OCI-LY7 (cell line): ENCODE data around the gene RSPH1. TPM values are rescaled to one million over a fixed set of nuclear protein-coding genes. Genes with fewer than 3 reads are reported as not detected.
A peak's percentile ranks its signal among the peaks of the same experiment; 100 is the strongest.

Source experiments
- BruUV-seq: library from RNA; stranded (reverse); fragments of 400-500 nt; replicated peaks from 2 replicates; lab custom pipeline; 2021; lab: Mats Ljungman, UMichigan
- CTCF ChIA-PET: fragments of 300-600 bp; sonication (Branson Sonifier 250); formaldehyde crosslinking; loops from one replicate; lab custom pipeline; 2022; ENCODE audit warnings: antibody characterized with exemption; ENCODE audit not compliant: unreplicated experiment; lab: Charles Lee
- POLR2A ChIA-PET: fragments of 300-600 bp; sonication (Branson Sonifier 250); formaldehyde crosslinking; loops from one replicate; lab custom pipeline; 2022; ENCODE audit warnings: antibody characterized with exemption; lab: Charles Lee
- DNase-seq: peaks from one replicate; pipeline ENCODE4 v3.0.0-alpha.2; 2015; ENCODE audit warnings: low spot score
- H2AFZ ChIP-seq: fragments of 200-600 bp; sonication (generic), shearing (Covaris generic); 2 replicates; pipeline ENCODE4 v1.6.1; 2014; ENCODE audit warnings: mild to moderate bottlenecking, antibody characterized with exemption, low read length, moderate library complexity
- H3K27ac ChIP-seq: fragments of 200-600 bp; sonication (generic); 2 replicates; pipeline ENCODE4 v1.5.1; 2014; ENCODE audit warnings: mixed run types, low read depth, mild to moderate bottlenecking, moderate library complexity, low read length, inconsistent platforms; ENCODE audit not compliant: poor library complexity, severe bottlenecking
- H3K36me3 ChIP-seq: fragments of 200-600 bp; sonication (generic); 2 replicates; pipeline ENCODE4 v1.6.1; 2014; ENCODE audit warnings: mild to moderate bottlenecking, antibody characterized with exemption, low read length, moderate library complexity, mixed read lengths; ENCODE audit not compliant: insufficient read depth
- H3K4me1 ChIP-seq: fragments of 200-600 bp; sonication (generic); 2 replicates; pipeline ENCODE4 v1.5.1; 2014; ENCODE audit warnings: mild to moderate bottlenecking, low read length; ENCODE audit not compliant: insufficient read depth, poor library complexity, severe bottlenecking
- H3K4me2 ChIP-seq: fragments of 200-600 bp; sonication (generic); 2 replicates; pipeline ENCODE4 v1.6.1; 2014; ENCODE audit warnings: mild to moderate bottlenecking, low read length
- H3K4me3 ChIP-seq: fragments of 200-600 bp; sonication (generic); 2 replicates; pipeline ENCODE4 v1.5.1; 2014; ENCODE audit warnings: mild to moderate bottlenecking, low read depth, low read length; ENCODE audit not compliant: poor library complexity, severe bottlenecking
- H3K79me2 ChIP-seq: fragments of 200-600 bp; sonication (generic); 2 replicates; pipeline ENCODE4 v1.6.1; 2016; ENCODE audit warnings: low read depth, mild to moderate bottlenecking, low read length, moderate library complexity, mixed read lengths; ENCODE audit not compliant: insufficient read depth
- H3K9me2 ChIP-seq: fragments of 200-600 bp; sonication (generic); 2 replicates; pipeline ENCODE4 v1.6.1; 2016; ENCODE audit warnings: mild to moderate bottlenecking, low read length, mixed read lengths; ENCODE audit not compliant: insufficient read depth
- H3K9me3 ChIP-seq: fragments of 200-600 bp; sonication (generic); 2 replicates; pipeline ENCODE4 v1.6.1; 2014; ENCODE audit warnings: mild to moderate bottlenecking, mixed run types, low read length, mixed read lengths
- H4K20me1 ChIP-seq: fragments of 200-600 bp; sonication (generic); 2 replicates; pipeline ENCODE4 v1.6.1; 2014; ENCODE audit warnings: mild to moderate bottlenecking, antibody characterized with exemption, low read length, moderate library complexity, mixed read lengths; ENCODE audit not compliant: insufficient read depth
- CTCF ChIP-seq: fragments of 200-600 bp; sonication (generic); conservative IDR thresholded peaks from 2 replicates; pipeline ENCODE4 v1.5.1; 2014; ENCODE audit warnings: mild to moderate bottlenecking, antibody characterized with exemption, low read length, moderate library complexity, mixed read lengths
- EZH2phosphoT487 ChIP-seq: fragments of 200-600 bp; sonication (generic); IDR thresholded peaks from 2 replicates; pipeline ENCODE4 v1.6.1; 2018; ENCODE audit warnings: low read depth, borderline replicate concordance, mild to moderate bottlenecking, mixed run types, antibody characterized with exemption, low read length, moderate library complexity, mixed read lengths
- intact Hi-C: fragments of 100-400 bp; cut with micrococcal nuclease; formaldehyde crosslinking; loops from one replicate; pipeline ENCODE4 v1.10.0; 2022; ENCODE audit not compliant: unreplicated experiment
- total RNA-seq, 2 experiments: library from RNA; depleted of rRNA in 1 of 2; stranded (reverse); fragments of >200 nt in 1 of 2; shearing (Covaris generic) in 1 of 2; gene quantifications; 2 replicates each; pipeline ENCODE4 v1.2.3, GENCODE V29; 2014 to 2022

RSPH1 gene
- total RNA-seq, 2 experiments from 2014 or later: 1.9 to 2.5 TPM

- no TSS peak for BruUV-seq
- CTCF ChIA-PET: interaction anchor here (1.0 kb wide), 1 partner anchor 24 kb away, joined by 4 read pairs; no protein-coding TSS in a partner anchor
- intact Hi-C loops: no loop called here
Measured at GRCh38 chr21:42512346-42513034, 16.5 kb upstream of the RSPH1 start.

GRCh38 chr21:42509244-42509643, 13.2 kb upstream of the RSPH1 start:
- POLR2A ChIA-PET: no interaction called here
- H3K36me3 ChIP-seq: no peaks in the 10 kb centered on the region
- intact Hi-C loops: no loop called here
- no peaks in the 10 kb centered on the region for H3K9me3 ChIP-seq
- H3K4me3 ChIP-seq: no peak overlapping the region
- H3K4me1 ChIP-seq: peaks cover 20% of the 10 kb centered on the region
- no peak overlapping the region for H3K4me2 ChIP-seq
- TF ChIP-seq EZH2phosphoT487 (no peak), CTCF (no peak)
- DNase-seq: no peak
- no peaks in the 10 kb centered on the region for H3K79me2 ChIP-seq
- H4K20me1 ChIP-seq: no peaks in the 10 kb centered on the region
- no peak overlapping the region for H3K27ac ChIP-seq
- no TSS peak for BruUV-seq
- no peak overlapping the region for H2AFZ ChIP-seq
- CTCF ChIA-PET: no interaction called here
- H3K9me2 ChIP-seq: no peaks in the 10 kb centered on the region

More at GRCh38 chr21:42512346-42513034, 16.5 kb upstream of the RSPH1 start:
- POLR2A ChIA-PET: interaction anchor here (0.6 to 2.8 kb wide), 3 partner anchors 22 to 149 kb away, joined by 4 to 11 read pairs (median 4); no protein-coding TSS in a partner anchor
- no peak overlapping the region for H3K4me3 ChIP-seq
- TF ChIP-seq EZH2phosphoT487 (no peak), CTCF (no peak)
- peak overlapping the region; percentile 69; the same call in 1 of the 2 replicates for H3K4me2 ChIP-seq
- H3K79me2 ChIP-seq: peaks cover 11% of the 10 kb centered on the region; the same call in 1 of the 2 replicates
- H3K9me2 ChIP-seq: no peaks in the 10 kb centered on the region
- no peak overlapping the region for H3K27ac ChIP-seq
- peaks cover 22% of the 10 kb centered on the region for H3K4me1 ChIP-seq
- H4K20me1 ChIP-seq: no peaks in the 10 kb centered on the region
- H3K36me3 ChIP-seq: peaks cover 8% of the 10 kb centered on the region; the same call in 1 of the 2 replicates
- H3K9me3 ChIP-seq: no peaks in the 10 kb centered on the region
- DNase-seq: no peak
- no peak overlapping the region for H2AFZ ChIP-seq

- Histone ChIP-seq H3K9me2 (no peaks in the 10 kb centered on the region), H3K79me2 (no peaks in the 10 kb centered on the region), H3K27ac (no peak overlapping the region), H2AFZ (no peak overlapping the region), H3K9me3 (no peaks in the 10 kb centered on the region), H3K4me2 (no peak overlapping the region), H3K4me1 (peaks cover 19% of the 10 kb centered on the region), H3K4me3 (no peak overlapping the region), H4K20me1 (no peaks in the 10 kb centered on the region), H3K36me3 (no peaks in the 10 kb centered on the region)
- BruUV-seq: no TSS peak
- TF ChIP-seq EZH2phosphoT487: no peak
- TF ChIP-seq CTCF: no peak
- CTCF ChIA-PET: no interaction called here
- intact Hi-C loops: no loop called here
- no peak for DNase-seq
- POLR2A ChIA-PET: no interaction called here
Measured at GRCh38 chr21:42508371-42508770, 12.3 kb upstream of the RSPH1 start.
